ENCODE measurements around the gene ANKMY1.

DNA sequence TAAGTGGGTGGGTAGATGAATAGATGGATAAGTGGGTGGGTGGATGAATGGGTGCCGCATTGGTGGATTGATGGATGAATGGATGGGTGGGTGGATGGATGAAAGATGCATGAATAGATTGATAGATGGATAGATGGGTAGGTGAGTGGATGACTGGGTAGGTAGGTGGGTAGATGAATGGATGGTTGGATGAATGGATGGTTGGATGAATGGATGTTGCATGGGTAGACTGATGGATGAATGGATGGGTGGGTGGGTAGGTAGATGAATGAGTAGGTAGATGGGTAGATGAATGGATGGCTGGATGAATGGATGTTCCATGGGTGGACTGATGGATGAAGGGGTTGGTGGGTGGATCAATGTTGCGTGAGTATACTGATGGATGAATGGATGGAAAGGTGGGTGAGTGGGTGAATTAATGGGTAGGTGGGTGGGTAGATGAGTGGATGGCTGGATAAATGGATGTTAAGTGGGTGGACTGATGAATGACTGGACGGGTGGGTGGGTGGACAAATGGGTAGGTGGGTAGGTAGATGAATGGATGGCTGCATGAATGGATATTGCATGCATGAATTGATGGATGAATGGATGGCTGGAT lies 30.5 kb downstream of the ANKMY1 start:
- TF ChIP-seq, protein P1, sequence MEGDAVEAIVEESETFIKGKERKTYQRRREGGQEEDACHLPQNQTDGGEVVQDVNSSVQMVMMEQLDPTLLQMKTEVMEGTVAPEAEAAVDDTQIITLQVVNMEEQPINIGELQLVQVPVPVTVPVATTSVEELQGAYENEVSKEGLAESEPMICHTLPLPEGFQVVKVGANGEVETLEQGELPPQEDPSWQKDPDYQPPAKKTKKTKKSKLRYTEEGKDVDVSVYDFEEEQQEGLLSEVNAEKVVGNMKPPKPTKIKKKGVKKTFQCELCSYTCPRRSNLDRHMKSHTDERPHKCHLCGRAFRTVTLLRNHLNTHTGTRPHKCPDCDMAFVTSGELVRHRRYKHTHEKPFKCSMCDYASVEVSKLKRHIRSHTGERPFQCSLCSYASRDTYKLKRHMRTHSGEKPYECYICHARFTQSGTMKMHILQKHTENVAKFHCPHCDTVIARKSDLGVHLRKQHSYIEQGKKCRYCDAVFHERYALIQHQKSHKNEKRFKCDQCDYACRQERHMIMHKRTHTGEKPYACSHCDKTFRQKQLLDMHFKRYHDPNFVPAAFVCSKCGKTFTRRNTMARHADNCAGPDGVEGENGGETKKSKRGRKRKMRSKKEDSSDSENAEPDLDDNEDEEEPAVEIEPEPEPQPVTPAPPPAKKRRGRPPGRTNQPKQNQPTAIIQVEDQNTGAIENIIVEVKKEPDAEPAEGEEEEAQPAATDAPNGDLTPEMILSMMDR (IDR thresholded peaks at IDR 0.05; ENCODE audit: low read depth, low read length) = no peak
- no peak for TF ChIP-seq POLR2A (IDR thresholded peaks at IDR 0.05; ENCODE audit: extremely low read depth, insufficient read length)

Measured in NB4 (cell line).